Fibroblast of mammary gland (primary cell): ENCODE measurements around the gene APOBEC3C.

Experiments
- DNase-seq: peaks from one replicate; pipeline ENCODE4 v3.0.0-alpha.2; 2010; ENCODE audit warnings: low read depth
- H3K4me3 ChIP-seq: 2 replicates; pipeline ENCODE4 v1.5.1; 2011; ENCODE audit warnings: low read depth, mild to moderate bottlenecking, low read length, moderate library complexity; ENCODE audit not compliant: control insufficient read depth
- TF ChIP-seq, protein P1 (sequence below): conservative IDR thresholded peaks from 2 replicates; pipeline ENCODE4 v1.5.1; 2011; ENCODE audit warnings: low read depth, low read length, inconsistent platforms; ENCODE audit not compliant: control insufficient read depth, insufficient read depth

Gene APOBEC3C

DNA sequence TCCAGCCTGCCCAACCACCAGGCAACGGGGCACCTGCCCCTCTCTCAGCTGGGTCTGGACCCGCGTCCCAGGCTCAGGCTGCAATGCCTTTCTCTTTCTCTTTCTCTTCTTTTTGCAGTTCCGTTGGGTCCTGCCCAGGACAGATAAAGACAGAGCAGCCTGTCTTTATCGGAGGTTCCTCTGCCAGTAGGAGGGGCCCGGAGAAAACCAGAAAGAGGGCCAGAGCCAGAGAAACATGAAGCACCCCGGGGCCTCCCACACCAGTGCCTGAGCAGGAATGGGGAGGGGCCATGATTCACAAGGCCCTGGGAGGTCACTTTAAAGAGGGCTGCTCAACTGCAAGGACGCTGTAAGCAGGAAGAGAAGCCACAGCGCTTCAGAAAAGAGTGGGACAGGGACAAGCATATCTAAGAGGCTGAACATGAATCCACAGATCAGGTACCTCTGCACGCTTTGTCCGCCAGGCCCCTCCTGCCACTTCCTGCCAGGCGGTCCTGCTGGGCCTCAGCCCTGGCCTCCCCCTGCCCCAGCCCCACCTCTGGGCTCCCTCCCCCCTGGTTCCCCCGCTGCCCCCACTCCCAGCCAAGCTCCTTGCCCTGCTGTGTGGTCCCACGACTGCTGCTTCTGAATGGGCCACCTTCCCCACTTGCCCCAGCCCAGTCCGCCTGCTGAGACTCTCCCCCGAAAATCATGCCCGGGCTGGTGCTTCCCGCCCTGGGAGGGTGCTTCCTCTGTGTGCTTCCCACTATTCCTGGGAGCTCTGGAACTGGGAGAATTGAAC is at the start of gene APOBEC3C:
Gene APOBEC3C, plus strand, starts transcription at position 316 of the 781 bp plus-strand sequence. Its CDS starts 106 bp downstream, at position 422.
- H3K4me3 ChIP-seq: peak within 1 kb of the TSS; percentile 71
- TF ChIP-seq, protein P1, sequence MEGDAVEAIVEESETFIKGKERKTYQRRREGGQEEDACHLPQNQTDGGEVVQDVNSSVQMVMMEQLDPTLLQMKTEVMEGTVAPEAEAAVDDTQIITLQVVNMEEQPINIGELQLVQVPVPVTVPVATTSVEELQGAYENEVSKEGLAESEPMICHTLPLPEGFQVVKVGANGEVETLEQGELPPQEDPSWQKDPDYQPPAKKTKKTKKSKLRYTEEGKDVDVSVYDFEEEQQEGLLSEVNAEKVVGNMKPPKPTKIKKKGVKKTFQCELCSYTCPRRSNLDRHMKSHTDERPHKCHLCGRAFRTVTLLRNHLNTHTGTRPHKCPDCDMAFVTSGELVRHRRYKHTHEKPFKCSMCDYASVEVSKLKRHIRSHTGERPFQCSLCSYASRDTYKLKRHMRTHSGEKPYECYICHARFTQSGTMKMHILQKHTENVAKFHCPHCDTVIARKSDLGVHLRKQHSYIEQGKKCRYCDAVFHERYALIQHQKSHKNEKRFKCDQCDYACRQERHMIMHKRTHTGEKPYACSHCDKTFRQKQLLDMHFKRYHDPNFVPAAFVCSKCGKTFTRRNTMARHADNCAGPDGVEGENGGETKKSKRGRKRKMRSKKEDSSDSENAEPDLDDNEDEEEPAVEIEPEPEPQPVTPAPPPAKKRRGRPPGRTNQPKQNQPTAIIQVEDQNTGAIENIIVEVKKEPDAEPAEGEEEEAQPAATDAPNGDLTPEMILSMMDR: no peak
- peak; percentile 88 for DNase-seq

DNA sequence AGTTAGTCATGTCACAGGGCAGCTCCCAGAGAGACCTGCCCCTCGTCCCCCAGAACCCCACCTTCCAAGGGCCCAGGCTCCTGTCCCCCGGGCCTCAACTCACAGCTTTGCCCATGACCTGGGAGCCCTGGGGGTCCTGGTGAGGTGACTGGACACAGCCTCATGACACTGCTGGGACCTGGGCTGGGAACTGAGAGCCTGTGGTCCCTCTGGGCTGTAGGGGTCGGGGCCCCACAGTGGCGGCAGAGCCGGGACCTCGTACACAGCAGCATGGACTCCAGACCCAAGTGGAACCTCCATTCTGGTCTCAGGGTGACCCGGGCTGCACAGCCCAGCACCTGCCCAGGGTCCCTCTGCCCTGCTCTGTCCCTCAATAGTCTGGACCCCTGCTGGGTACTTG is 49.8 kb upstream of the APOBEC3C start:
- DNase-seq: no peak
- TF ChIP-seq, protein P1: no peak
- no peak overlapping the region for H3K4me3 ChIP-seq

DNA sequence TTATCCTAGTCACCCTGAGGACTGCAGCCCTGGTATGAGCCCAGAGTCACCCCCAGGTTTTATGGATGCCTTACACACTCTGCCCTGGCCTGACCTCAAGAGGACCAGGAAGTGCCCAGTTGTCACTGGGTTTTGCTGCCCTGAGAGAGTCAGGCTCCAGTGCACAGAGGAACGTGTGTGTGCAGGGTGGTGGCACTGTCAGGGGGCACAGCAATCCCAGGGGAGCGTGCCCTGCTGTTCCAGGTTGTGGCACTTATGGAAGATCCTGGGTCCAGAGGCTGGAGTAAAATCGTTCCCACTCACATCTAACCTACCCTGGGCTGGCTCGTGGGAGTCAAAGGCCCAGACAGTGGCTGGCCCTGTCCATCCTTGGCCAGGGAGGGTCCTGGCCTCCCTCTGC is 49.1 kb upstream of the APOBEC3C start:
- TF ChIP-seq, protein P1: no peak
- H3K4me3 ChIP-seq: no peak overlapping the region
- DNase-seq: no peak

DNA sequence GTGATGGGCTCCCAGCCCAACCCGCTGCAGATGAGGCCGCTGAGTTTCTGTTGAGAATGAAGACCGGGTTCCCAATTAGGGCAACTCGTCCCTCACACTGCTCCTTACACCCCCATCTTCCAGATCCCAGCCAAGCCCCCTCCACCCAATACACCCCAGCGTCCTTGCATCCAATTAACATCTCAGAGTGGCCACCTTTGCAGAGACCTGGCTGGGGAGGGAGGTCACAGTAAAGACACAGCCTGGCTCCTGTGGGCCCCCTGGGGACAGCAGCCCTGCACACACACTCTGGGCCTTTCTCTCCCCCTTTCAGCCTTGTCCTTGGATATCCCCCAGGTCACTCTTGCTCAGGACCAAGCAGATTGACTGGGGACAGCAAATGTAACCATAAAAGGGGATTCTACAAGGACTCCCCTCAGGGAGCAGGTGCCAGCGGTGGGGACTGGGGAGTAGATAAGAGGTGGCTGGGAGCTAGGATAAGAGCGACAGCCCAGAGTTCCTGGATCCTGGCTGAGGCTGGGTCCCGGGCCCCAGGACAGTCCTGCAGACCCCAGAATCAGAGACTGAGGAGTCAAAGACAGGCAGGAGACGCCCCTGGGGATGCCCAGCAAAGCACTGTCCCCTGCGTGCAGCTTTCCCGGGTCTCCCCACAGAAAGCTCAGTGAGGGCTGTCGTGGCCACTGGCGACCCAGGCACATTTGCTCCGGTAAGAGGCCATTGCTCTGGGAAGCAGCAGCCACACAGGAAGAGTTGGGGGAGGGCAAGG is 48.3 kb upstream of the APOBEC3C start:
- DNase-seq: no peak
- H3K4me3 ChIP-seq: no peak overlapping the region
- TF ChIP-seq, protein P1: no peak

DNA sequence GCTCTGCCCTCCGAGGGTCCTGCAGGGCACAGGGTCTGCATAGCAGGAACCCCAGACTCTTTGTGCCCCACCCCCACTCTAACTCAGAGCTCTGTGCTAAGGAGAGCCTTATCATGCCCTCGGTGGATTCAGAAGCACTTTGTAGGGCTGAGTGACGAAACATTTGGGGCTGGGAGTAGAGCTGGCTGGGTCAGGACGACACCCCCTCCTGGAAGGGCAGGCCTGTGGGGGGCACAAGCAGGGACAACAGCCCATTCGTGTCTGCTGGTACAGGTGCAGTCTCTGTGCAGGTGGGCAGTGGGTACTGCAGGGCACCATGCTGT is 47.7 kb upstream of the APOBEC3C start:
- no peak overlapping the region for H3K4me3 ChIP-seq
- no peak for DNase-seq
- TF ChIP-seq, protein P1: no peak

DNA sequence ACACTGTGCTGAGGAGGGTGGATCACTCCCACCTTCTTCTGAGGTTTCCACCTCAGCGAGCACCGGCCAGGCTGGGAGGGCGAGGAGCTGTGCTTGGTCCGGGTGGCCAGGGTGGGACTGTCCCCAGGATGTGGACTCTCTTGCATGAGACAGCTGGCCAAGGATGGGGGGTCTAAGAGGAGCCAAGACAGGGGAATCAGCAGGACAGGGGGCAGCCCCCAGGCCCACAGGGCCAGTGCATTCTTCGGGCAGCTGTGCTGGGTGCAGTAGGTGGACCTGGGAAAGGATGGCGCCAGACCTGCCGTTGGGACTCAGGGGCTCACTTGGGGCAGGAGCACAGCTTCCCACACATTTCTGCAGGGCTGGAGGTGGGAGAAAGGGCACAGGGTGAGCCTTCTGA is 47.1 kb upstream of the APOBEC3C start:
- H3K4me3 ChIP-seq: no peak overlapping the region
- DNase-seq: no peak
- TF ChIP-seq, protein P1: no peak
